GM21529 (cell line): ENCODE measurements around the gene DCAF4L1.

Experiments used
- ATAC-seq: cut with Tn5 transposase; IDR thresholded peaks from one replicate; pipeline ENCODE4 v1.9.1; 2021; ENCODE audit not compliant: unreplicated experiment

DCAF4L1 gene

GRCh38 chr4:41981456-41981855 is at the start of gene DCAF4L1:
Gene DCAF4L1 (plus strand): TSS chr4:41981756. CDS start chr4:41981793, 37 bp downstream.
- ATAC-seq: no peak

GRCh38 chr4:41932988-41933387 is 48.6 kb upstream of the DCAF4L1 start:
- no peak for ATAC-seq

GRCh38 chr4:41933997-41934503 is 47.5 kb upstream of the DCAF4L1 start:
- ATAC-seq: no peak

- ATAC-seq: no peak
These were observed 47.0 kb upstream of the DCAF4L1 start for GRCh38 chr4:41934514-41934900.

GRCh38 chr4:41934901-41935651 is 46.5 kb upstream of the DCAF4L1 start, which contains the start of gene TMEM33:
Gene TMEM33 (plus strand): TSS chr4:41935429. CDS start chr4:41935485, 56 bp downstream.
- ATAC-seq: peak; percentile 96

- peak; percentile 6 for ATAC-seq
These were observed 45.9 kb upstream of the DCAF4L1 start for GRCh38 chr4:41935652-41936021.

GRCh38 chr4:41939016-41939626 is 42.4 kb upstream of the DCAF4L1 start:
- ATAC-seq: no peak

- ATAC-seq: no peak
These were observed 40.7 kb upstream of the DCAF4L1 start for GRCh38 chr4:41940834-41941233.

GRCh38 chr4:41943506-41943905 is 38.0 kb upstream of the DCAF4L1 start:
- ATAC-seq: no peak

GRCh38 chr4:41944089-41944488 is 37.5 kb upstream of the DCAF4L1 start:
- ATAC-seq: no peak

- no peak for ATAC-seq
These were observed 32.0 kb upstream of the DCAF4L1 start for GRCh38 chr4:41949531-41949930.

- ATAC-seq: no peak
These were observed 23.9 kb upstream of the DCAF4L1 start for GRCh38 chr4:41957634-41958033.

GRCh38 chr4:41963105-41963504 is 18.5 kb upstream of the DCAF4L1 start:
- no peak for ATAC-seq

- no peak for ATAC-seq
These were observed 17.2 kb upstream of the DCAF4L1 start for GRCh38 chr4:41964401-41964800.

- no peak for ATAC-seq
These were observed 14.2 kb upstream of the DCAF4L1 start for GRCh38 chr4:41967392-41967791.

GRCh38 chr4:41969671-41970070 is 11.9 kb upstream of the DCAF4L1 start:
- no peak for ATAC-seq

- no peak for ATAC-seq
These were observed 6.2 kb upstream of the DCAF4L1 start for GRCh38 chr4:41975341-41975740.

GRCh38 chr4:41976775-41977516 is 4.6 kb upstream of the DCAF4L1 start:
- no peak for ATAC-seq

GRCh38 chr4:41977709-41978108 is 3.8 kb upstream of the DCAF4L1 start:
- ATAC-seq: no peak

GRCh38 chr4:41982716-41983115 is 1.2 kb downstream of the DCAF4L1 start:
- ATAC-seq: no peak

- ATAC-seq: no peak
These were observed 3.6 kb downstream of the DCAF4L1 start for GRCh38 chr4:41985151-41985550.

- peak; percentile 18 for ATAC-seq
These were observed 8.4 kb downstream of the DCAF4L1 start for GRCh38 chr4:41989994-41990364.
